Activated CD8-positive, alpha-beta T cell treated with anti-CD3 and anti-CD28 coated beads, Interleukin-2, amount 10 ng/mL, durations not matched to agents 7 days and 5 days (primary cell): ENCODE measurements around the gene MRPL16. TPM values are rescaled to one million over a fixed set of nuclear protein-coding genes. Genes with fewer than 3 reads are reported as not detected.
"Not testable (repeated sequence)": the region's sequence is repeated elsewhere in the genome, so short reads cannot be mapped to it uniquely, and the experiment has no call there.

ENCODE experiments used
- ATAC-seq: fragments of 150-1000 bp; cut with Tn5 transposase; one replicate; pipeline ENCODE4 v1.10.0; 2021; ENCODE audit warnings: moderate library complexity
- CTCF ChIA-PET: fragments of 350-600 bp; sonication (Branson Sonifier 250); formaldehyde crosslinking; loops from one replicate; lab custom pipeline; 2021; ENCODE audit warnings: antibody characterized with exemption; lab: Charles Lee
- POLR2A ChIA-PET: fragments of 350-600 bp; sonication (Branson Sonifier 250); formaldehyde crosslinking; loops from one replicate; lab custom pipeline; 2021; ENCODE audit warnings: antibody characterized with exemption; lab: Charles Lee
- DNase-seq: peaks from one replicate; pipeline ENCODE4 v3.0.0-alpha.2; 2020
- H3K27ac Mint-ChIP-seq: one replicate; pipeline ENCODE4 v1.8.0; 2021; ENCODE audit warnings: mild to moderate bottlenecking, mixed read lengths
- H3K27me3 Mint-ChIP-seq: one replicate; pipeline ENCODE4 v1.8.0; 2021; ENCODE audit warnings: low read depth, mixed read lengths
- H3K36me3 Mint-ChIP-seq: one replicate; pipeline ENCODE4 v1.8.0; 2021; ENCODE audit warnings: low read depth, mixed read lengths
- H3K4me1 Mint-ChIP-seq: one replicate; pipeline ENCODE4 v1.8.0; 2021; ENCODE audit warnings: low read depth, mixed read lengths
- H3K4me3 Mint-ChIP-seq: one replicate; pipeline ENCODE4 v1.8.0; 2021; ENCODE audit warnings: mild to moderate bottlenecking, mixed read lengths
- H3K9me3 Mint-ChIP-seq: one replicate; pipeline ENCODE4 v1.8.0; 2022; ENCODE audit warnings: mixed read lengths; ENCODE audit not compliant: insufficient read depth
- total RNA-seq, 2 experiments: library from RNA; stranded (reverse); gene quantifications; one replicate each; pipeline ENCODE4 v1.2.3, GENCODE V29; 2021

The MRPL16 gene
- total RNA-seq, 2 experiments from 2014 or later, result 85.7 to 86.0 TPM

DNA sequence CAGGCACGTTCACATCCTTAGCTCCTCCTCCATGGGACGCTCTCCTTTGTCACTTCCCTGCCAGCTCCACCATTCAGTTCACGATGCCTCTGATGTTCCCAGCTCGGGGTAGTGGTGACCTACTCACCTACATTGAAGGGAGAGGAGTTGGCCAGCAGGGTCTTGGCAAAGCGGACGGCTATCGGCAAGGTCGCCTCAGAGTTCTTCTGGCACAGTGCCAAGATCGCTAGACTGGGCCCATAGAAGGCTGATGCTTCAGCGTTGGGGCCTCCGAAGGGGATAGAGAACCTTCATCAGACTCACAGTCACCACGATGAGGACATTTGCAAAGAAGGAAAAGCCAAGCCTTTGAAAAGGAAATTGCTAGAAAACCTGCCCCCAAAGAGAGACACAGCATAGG, 31.7 kb upstream of the MRPL16 start:
- Mint-ChIP-seq H3K27me3 (no peaks in the 10 kb centered on the region), H3K9me3 (no peaks in the 10 kb centered on the region)
- no peak for ATAC-seq

GRCh38 chr11:59841514-59841913, 30.9 kb upstream of the MRPL16 start:
- peaks cover 2% of the 10 kb centered on the region for H3K27me3 Mint-ChIP-seq
- no peak for DNase-seq
- no peak overlapping the region for H3K4me3 Mint-ChIP-seq
- no peaks in the 10 kb centered on the region for H3K9me3 Mint-ChIP-seq
- no peak for ATAC-seq
- POLR2A ChIA-PET, result no interaction called here
- no peak overlapping the region for H3K27ac Mint-ChIP-seq
- CTCF ChIA-PET, result no interaction called here
- H3K4me1 Mint-ChIP-seq, result no peaks in the 10 kb centered on the region
- H3K36me3 Mint-ChIP-seq, result no peaks in the 10 kb centered on the region

More for the DNA sequence above, 31.7 kb upstream of the MRPL16 start:
- no peak for DNase-seq
- H3K4me1 Mint-ChIP-seq, result no peaks in the 10 kb centered on the region
- H3K4me3 Mint-ChIP-seq, result no peak overlapping the region
- H3K27ac Mint-ChIP-seq, result no peak overlapping the region
- H3K36me3 Mint-ChIP-seq, result no peaks in the 10 kb centered on the region
- POLR2A ChIA-PET, result no interaction called here
- CTCF ChIA-PET, result no interaction called here

GRCh38 chr11:59839615-59840014, 29.0 kb upstream of the MRPL16 start:
- ChIA-PET POLR2A (no interaction called here), CTCF (no interaction called here)
- H3K27ac Mint-ChIP-seq, result no peak overlapping the region
- no peak for ATAC-seq
- no peaks in the 10 kb centered on the region for H3K9me3 Mint-ChIP-seq
- peaks cover 2% of the 10 kb centered on the region for H3K27me3 Mint-ChIP-seq
- H3K4me1 Mint-ChIP-seq, result no peaks in the 10 kb centered on the region
- no peak for DNase-seq
- no peaks in the 10 kb centered on the region for H3K36me3 Mint-ChIP-seq
- no peak overlapping the region for H3K4me3 Mint-ChIP-seq

DNA sequence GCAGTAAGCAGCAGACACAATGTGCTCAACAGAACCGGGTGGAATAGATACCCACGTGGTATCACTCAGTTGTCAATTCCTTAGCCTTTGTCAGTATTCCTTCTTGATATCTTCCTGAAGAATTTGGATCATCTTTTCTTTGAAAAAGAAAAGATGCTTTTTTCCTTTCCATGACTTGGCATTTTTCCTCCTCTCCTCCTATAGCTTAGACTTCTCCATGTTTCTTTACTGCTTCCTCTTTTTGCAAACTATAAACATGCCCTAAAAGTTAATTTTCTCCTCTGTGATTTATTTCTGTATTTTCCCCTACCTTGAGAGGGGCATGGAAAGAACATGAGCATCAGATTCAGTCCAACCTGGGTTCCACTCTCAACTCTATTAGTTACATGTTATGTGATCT, 23.0 kb upstream of the MRPL16 start:
- CTCF ChIA-PET, result no interaction called here
- H3K36me3 Mint-ChIP-seq, result no peaks in the 10 kb centered on the region
- H3K27ac Mint-ChIP-seq, result no peak overlapping the region
- H3K27me3 Mint-ChIP-seq, result peaks cover 2% of the 10 kb centered on the region
- H3K9me3 Mint-ChIP-seq, result no peaks in the 10 kb centered on the region
- no peak overlapping the region for H3K4me3 Mint-ChIP-seq
- no peak for DNase-seq
- ATAC-seq, result no peak
- POLR2A ChIA-PET, result no interaction called here
- peaks cover 5% of the 10 kb centered on the region for H3K4me1 Mint-ChIP-seq

DNA sequence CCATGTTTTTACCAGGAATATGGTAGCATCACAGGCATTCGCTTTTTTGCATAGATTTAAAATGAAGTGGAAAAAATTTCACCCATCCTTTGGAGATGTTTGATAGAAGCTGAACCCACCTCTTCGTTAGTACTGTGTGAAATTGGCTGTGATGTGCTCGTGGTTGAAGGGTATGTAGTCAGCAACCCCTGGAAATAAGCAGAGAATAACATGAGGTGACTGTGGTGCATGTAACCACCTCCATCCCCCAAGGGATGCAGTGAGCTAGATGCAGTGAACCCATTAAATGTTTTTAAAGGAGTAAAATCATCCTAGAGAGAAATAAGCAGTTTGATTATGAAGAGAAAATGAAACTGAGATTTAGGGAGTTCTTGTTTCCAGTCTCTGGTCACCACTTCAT, 18.8 kb upstream of the MRPL16 start:
- ChIA-PET CTCF (interaction anchor here (0.7 kb wide), 1 partner anchor 90 kb away, joined by 3 read pairs; no protein-coding TSS in a partner anchor), POLR2A (no interaction called here)
- DNase-seq, result no peak
- ATAC-seq, result no peak
- Mint-ChIP-seq H3K4me3 (no peak overlapping the region), H3K27me3 (peaks cover 2% of the 10 kb centered on the region), H3K4me1 (peaks cover 5% of the 10 kb centered on the region), H3K27ac (no peak overlapping the region), H3K9me3 (no peaks in the 10 kb centered on the region), H3K36me3 (no peaks in the 10 kb centered on the region)

DNA sequence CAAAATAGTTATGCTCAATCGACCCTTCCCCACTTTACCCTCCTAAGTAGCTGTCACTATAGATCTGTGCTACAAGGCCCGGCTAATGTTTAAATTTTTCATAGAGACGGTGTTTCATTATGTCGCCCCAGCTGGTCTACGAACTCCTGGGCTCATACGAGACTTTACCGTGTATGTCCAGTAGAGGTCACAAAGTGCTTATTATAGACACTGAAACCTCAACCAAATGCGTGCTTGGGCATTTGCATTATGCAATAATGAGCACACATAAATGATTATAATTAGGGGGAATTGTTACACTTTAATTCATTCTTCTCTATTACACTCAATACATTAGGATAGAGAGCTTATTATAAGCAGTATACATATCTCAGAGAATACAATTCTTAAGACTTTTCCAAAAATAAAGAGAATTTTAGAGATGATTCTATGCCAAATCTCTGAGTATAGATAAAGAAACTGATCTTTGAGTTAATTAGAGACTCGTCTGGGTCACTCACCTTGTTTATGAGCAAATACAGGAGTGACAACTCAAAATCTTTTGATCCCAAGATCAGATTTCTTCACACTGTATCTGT, 12.5 kb upstream of the MRPL16 start:
- H3K9me3 Mint-ChIP-seq, result no peaks in the 10 kb centered on the region
- ATAC-seq (peak; percentile 82), DNase-seq (peak; percentile 58)
- ChIA-PET CTCF (interaction anchor here (0.7 to 1.2 kb wide), 6 partner anchors 11 to 122 kb away, joined by 3 to 6 read pairs (median 4); no protein-coding TSS in a partner anchor), POLR2A (no interaction called here)
- H3K36me3 Mint-ChIP-seq, result no peaks in the 10 kb centered on the region
- H3K27me3 Mint-ChIP-seq, result peaks cover 2% of the 10 kb centered on the region
- H3K4me3 Mint-ChIP-seq, result no peak overlapping the region
- H3K4me1 Mint-ChIP-seq, result peaks cover 17% of the 10 kb centered on the region
- H3K27ac Mint-ChIP-seq, result no peak overlapping the region

DNA sequence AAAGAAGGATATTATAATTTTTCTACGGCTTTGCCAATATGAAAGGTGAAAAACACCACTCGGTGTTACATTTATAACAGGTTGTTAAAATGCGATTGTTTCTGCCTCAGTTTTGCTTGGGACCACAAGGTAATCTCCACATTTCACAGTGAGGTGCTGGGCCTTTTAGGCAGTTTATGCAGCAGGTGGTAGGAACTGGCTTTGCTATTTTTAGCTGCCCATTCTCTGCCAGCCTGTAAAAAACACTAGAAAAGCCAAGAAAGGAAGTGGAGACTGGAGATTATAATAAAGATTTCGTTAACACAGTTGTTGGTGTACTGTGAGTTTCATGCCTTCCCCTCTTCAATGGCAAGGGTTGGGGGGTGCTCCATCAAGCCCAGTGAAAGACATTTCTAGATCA, 8.0 kb upstream of the MRPL16 start:
- Mint-ChIP-seq H3K4me1 (peaks cover 33% of the 10 kb centered on the region), H3K4me3 (peak overlapping the region; percentile 23), H3K27ac (peak overlapping the region; percentile 36), H3K27me3 (no peaks in the 10 kb centered on the region), H3K9me3 (no peaks in the 10 kb centered on the region), H3K36me3 (no peaks in the 10 kb centered on the region)
- POLR2A ChIA-PET, result no interaction called here
- DNase-seq, result no peak
- ATAC-seq, result no peak
- CTCF ChIA-PET, result interaction anchor here (2.2 kb wide), 1 partner anchor 100 kb away, joined by 8 read pairs; no protein-coding TSS in a partner anchor

DNA sequence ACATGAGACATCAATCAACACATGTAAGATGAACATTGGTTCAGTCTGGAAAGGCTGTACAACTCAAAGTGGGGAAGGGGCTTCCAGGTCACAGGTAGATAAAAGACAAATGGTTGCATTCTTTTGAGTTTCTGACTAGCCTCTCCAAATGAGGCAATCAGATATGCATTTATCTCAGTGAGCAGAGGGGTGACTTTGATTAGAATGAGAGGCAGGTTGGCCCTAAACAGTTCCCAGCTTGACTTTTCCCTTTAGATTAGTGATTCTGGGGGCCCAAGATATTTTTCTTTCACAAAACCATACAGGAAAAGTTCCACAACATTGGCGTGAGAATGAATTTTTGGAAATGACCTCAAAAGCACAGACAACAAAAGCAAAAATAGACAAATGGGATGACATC, 5.9 kb upstream of the MRPL16 start:
- peaks cover 44% of the 10 kb centered on the region for H3K4me1 Mint-ChIP-seq
- H3K4me3 Mint-ChIP-seq, H3K27ac Mint-ChIP-seq, H3K9me3 Mint-ChIP-seq, DNase-seq, H3K27me3 Mint-ChIP-seq, POLR2A ChIA-PET, ATAC-seq, H3K36me3 Mint-ChIP-seq: not testable (repeated sequence)
- CTCF ChIA-PET, result interaction anchor here (1.0 to 1.3 kb wide), 3 partner anchors 15 to 64 kb away, joined by 3 to 4 read pairs (median 4); partner anchors contain the start of gene STX3

DNA sequence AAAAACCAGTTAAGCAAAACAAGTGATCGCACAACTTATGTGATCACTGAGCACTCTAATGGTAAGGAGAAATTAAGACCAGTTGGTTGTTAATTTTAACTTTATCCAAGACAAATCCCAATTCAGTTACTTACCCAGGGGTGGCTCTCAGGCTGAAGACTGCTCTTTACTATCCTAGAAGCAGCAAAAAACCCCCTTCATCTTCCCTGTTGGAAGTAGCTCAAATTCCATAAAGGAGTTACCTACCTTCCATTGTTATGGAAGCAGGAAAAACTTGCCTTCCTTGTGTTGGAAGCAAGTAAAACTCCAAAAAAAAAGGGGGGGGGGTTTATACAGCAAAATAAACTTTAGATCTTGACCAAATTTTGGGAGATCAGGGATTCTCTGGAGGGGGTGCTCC, 5.2 kb upstream of the MRPL16 start:
- no peak overlapping the region for H3K27ac Mint-ChIP-seq
- H3K4me3 Mint-ChIP-seq, result no peak overlapping the region
- peaks cover 50% of the 10 kb centered on the region for H3K4me1 Mint-ChIP-seq
- DNase-seq, result no peak
- CTCF ChIA-PET, result interaction anchor here (1.3 kb wide), 1 partner anchor 61 kb away, joined by 3 read pairs; the partner anchor contains the start of gene STX3
- H3K27me3 Mint-ChIP-seq, result no peaks in the 10 kb centered on the region
- H3K36me3 Mint-ChIP-seq, result peaks cover 10% of the 10 kb centered on the region
- H3K9me3 Mint-ChIP-seq, result no peaks in the 10 kb centered on the region
- ATAC-seq, result no peak
- POLR2A ChIA-PET, result no interaction called here

DNA sequence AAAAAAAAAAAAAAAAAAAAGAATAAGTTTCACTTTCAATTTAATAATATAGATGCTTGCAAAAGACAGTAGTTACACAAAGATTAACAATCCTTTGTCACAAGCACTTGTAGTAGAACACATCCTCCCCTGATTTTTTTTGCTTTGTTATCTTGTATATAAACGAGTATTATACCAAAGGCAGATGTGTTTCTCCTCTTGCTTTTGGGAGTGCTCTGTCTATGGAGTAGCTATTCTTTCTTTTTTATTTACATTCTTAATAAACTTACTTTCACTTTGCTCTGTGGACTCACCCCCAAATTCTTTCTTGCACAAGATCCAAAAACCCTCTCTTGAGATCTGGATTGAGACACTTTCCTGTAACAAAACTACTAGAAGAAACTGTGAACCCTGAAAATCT, 3.4 kb upstream of the MRPL16 start:
- POLR2A ChIA-PET, result no interaction called here
- H3K4me3 Mint-ChIP-seq, result peak overlapping the region; percentile 26

GRCh38 chr11:59813364-59813763, 2.8 kb upstream of the MRPL16 start:
- Mint-ChIP-seq H3K4me1 (peaks cover 52% of the 10 kb centered on the region), H3K27ac (peak overlapping the region; percentile 52), H3K4me3 (peak overlapping the region; percentile 18), H3K27me3 (no peaks in the 10 kb centered on the region), H3K9me3 (no peaks in the 10 kb centered on the region), H3K36me3 (peaks cover 20% of the 10 kb centered on the region)
- CTCF ChIA-PET, result interaction anchor here (0.7 kb wide), 1 partner anchor 105 kb away, joined by 3 read pairs; no protein-coding TSS in a partner anchor
- DNase-seq (no peak), ATAC-seq (no peak)
- POLR2A ChIA-PET, result no interaction called here

More for the DNA sequence above, 3.4 kb upstream of the MRPL16 start:
- Mint-ChIP-seq H3K36me3 (peaks cover 16% of the 10 kb centered on the region), H3K27ac (peak overlapping the region; percentile 50), H3K9me3 (no peaks in the 10 kb centered on the region), H3K4me1 (peaks cover 53% of the 10 kb centered on the region), H3K27me3 (no peaks in the 10 kb centered on the region)
- no peak for ATAC-seq
- DNase-seq, result no peak
- CTCF ChIA-PET, result interaction anchor here (0.7 kb wide), 1 partner anchor 105 kb away, joined by 3 read pairs; no protein-coding TSS in a partner anchor

DNA sequence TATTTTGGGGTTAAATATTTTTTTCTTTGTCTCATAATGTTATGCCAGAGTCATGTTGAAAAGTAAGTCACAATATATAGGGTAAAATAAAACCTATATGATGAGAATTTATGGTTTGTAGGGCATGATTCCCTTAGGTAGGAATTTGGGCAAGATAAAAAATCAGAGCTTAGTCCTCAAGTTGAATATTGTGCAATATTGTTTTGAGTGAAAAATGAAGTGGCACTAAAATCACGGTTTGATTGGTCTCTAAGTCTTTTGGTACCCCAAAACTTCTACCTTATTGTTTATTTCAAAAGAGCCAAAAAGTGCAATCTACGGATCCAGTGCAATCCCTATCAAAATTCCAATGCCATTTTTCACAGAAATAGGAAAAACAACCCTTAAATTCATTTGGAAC, 1.6 kb upstream of the MRPL16 start:
- H3K4me1 Mint-ChIP-seq, result peaks cover 52% of the 10 kb centered on the region
- no peak overlapping the region for H3K27ac Mint-ChIP-seq
- POLR2A ChIA-PET, result no interaction called here
- H3K4me3 Mint-ChIP-seq, result no peak overlapping the region
- DNase-seq (no peak), ATAC-seq (no peak)
- H3K9me3 Mint-ChIP-seq, result no peaks in the 10 kb centered on the region
- H3K27me3 Mint-ChIP-seq, result no peaks in the 10 kb centered on the region
- CTCF ChIA-PET, result interaction anchor here (0.8 to 3.4 kb wide), 2 partner anchors 11 kb away, joined by 3 to 19 read pairs; no protein-coding TSS in a partner anchor
- H3K36me3 Mint-ChIP-seq, result peaks cover 23% of the 10 kb centered on the region
